Osteocyte (in vitro differentiated cells): ENCODE data around the gene DYNC2H1. TPM values are rescaled to one million over a fixed set of nuclear protein-coding genes. Genes with fewer than 3 reads are reported as not detected.
A peak's percentile ranks its signal among the peaks of the same experiment; 100 is the strongest.

ENCODE experiments used
- DNase-seq: peaks from one replicate; pipeline ENCODE4 v3.0.0; 2021; ENCODE audit warnings: mixed read lengths; ENCODE audit not compliant: unreplicated experiment; ENCODE audit errors: extremely low spot score
- H3K27ac Mint-ChIP-seq: one replicate; pipeline ENCODE4 v1.8.0; 2021; ENCODE audit warnings: mild to moderate bottlenecking, mixed read lengths; ENCODE audit not compliant: unreplicated experiment
- H3K27me3 Mint-ChIP-seq: one replicate; pipeline ENCODE4 v1.8.0; 2021; ENCODE audit warnings: mixed read lengths; ENCODE audit not compliant: unreplicated experiment
- H3K36me3 Mint-ChIP-seq: one replicate; pipeline ENCODE4 v1.8.0; 2021; ENCODE audit warnings: mixed read lengths; ENCODE audit not compliant: unreplicated experiment
- H3K4me1 Mint-ChIP-seq: one replicate; pipeline ENCODE4 v1.8.0; 2021; ENCODE audit warnings: mixed read lengths; ENCODE audit not compliant: unreplicated experiment
- H3K4me3 Mint-ChIP-seq: one replicate; pipeline ENCODE4 v1.8.0; 2021; ENCODE audit warnings: mild to moderate bottlenecking, moderate library complexity, mixed read lengths; ENCODE audit not compliant: unreplicated experiment
- H3K9me3 Mint-ChIP-seq: one replicate; pipeline ENCODE4 v1.8.0; 2021; ENCODE audit warnings: mixed read lengths; ENCODE audit not compliant: unreplicated experiment
- total RNA-seq: library from RNA; stranded (reverse); gene quantifications from 2 replicates; pipeline ENCODE4 v1.2.1, GENCODE V29; 2021
- TF ChIP-seq, protein P1 (sequence below): fragments of 200-600 bp; sonication (generic); IDR thresholded peaks from 2 replicates; pipeline ENCODE4 v1.5.0; 2021; ENCODE audit warnings: antibody characterized with exemption, mild to moderate bottlenecking, moderate library complexity

DYNC2H1 gene
- total RNA-seq, 1 donor from 2014 or later, result 23.4 TPM

DNA sequence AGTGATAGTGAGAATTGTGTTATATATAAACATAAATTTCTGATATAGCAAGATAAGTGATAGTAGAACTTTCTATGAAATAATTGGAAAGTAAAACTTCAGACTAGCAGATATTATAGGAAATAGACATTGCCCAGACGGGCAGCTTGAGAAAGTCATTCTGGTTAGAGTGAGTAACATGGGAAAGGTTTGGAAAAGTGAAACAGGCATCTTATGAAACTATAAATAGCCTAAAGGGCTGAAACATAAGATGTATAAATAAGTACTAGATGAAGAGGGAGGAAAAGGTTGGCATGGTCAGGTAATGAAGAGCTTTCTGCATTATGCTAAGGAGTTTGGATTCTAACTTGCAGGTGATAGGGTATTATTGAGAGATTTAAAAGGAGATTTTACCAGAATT lies 101.3 kb downstream of the DYNC2H1 start:
- no peaks in the 10 kb centered on the region for H3K27me3 Mint-ChIP-seq
- peaks cover 6% of the 10 kb centered on the region for H3K36me3 Mint-ChIP-seq
- H3K4me1 Mint-ChIP-seq, result peaks cover 4% of the 10 kb centered on the region
- TF ChIP-seq, protein P1, sequence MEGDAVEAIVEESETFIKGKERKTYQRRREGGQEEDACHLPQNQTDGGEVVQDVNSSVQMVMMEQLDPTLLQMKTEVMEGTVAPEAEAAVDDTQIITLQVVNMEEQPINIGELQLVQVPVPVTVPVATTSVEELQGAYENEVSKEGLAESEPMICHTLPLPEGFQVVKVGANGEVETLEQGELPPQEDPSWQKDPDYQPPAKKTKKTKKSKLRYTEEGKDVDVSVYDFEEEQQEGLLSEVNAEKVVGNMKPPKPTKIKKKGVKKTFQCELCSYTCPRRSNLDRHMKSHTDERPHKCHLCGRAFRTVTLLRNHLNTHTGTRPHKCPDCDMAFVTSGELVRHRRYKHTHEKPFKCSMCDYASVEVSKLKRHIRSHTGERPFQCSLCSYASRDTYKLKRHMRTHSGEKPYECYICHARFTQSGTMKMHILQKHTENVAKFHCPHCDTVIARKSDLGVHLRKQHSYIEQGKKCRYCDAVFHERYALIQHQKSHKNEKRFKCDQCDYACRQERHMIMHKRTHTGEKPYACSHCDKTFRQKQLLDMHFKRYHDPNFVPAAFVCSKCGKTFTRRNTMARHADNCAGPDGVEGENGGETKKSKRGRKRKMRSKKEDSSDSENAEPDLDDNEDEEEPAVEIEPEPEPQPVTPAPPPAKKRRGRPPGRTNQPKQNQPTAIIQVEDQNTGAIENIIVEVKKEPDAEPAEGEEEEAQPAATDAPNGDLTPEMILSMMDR, result no peak
- H3K4me3 Mint-ChIP-seq, result no peak overlapping the region
- peaks cover 7% of the 10 kb centered on the region for H3K9me3 Mint-ChIP-seq
- DNase-seq, result no peak
- H3K27ac Mint-ChIP-seq, result no peak overlapping the region

DNA sequence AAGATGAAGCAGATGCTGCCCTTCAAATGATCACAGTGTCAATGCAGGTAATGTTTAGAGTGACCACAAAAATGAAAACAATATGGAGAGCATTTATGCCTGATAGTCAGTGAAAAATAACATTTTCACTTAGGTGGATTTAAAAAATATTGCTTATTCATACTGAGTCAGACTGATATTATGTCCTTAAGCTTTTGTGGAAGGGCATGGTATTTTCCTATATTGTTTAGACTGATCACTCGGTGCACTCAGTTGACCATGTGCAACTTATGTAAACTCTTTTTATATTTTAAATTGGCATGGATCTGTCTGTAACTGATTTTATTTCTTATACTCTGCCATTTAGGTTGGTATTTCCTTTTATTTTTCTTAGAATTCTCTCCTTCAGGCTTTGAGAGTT lies 106.6 kb downstream of the DYNC2H1 start:
- peak overlapping the region; percentile 46 for H3K27ac Mint-ChIP-seq
- H3K27me3 Mint-ChIP-seq, result no peaks in the 10 kb centered on the region
- TF ChIP-seq, protein P1, result no peak
- H3K9me3 Mint-ChIP-seq, result peaks cover 7% of the 10 kb centered on the region
- peaks cover 10% of the 10 kb centered on the region for H3K36me3 Mint-ChIP-seq
- no peak overlapping the region for H3K4me3 Mint-ChIP-seq
- DNase-seq, result no peak
- H3K4me1 Mint-ChIP-seq, result peaks cover 15% of the 10 kb centered on the region

DNA sequence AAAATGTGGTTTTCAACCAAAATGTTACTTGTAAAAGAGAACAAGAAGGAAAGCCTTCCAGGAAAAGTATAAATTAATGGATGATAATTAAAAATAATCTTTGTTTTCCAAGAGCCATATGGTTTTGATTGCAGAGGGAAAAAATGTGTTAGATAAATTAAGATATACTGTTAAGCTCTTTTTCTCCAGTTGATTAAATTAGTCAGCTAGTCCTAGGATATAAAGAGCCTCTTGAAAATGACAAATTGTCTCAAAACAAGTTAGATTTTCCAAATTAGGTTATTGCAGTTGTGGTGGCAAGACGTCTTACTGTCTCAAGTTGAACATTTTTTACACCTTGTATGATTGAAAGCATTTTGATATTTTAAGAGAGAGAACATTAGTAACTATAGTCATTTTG lies 110.9 kb downstream of the DYNC2H1 start:
- Mint-ChIP-seq H3K9me3 (peaks cover 9% of the 10 kb centered on the region), H3K4me1 (peaks cover 15% of the 10 kb centered on the region), H3K27me3 (no peaks in the 10 kb centered on the region), H3K4me3 (no peak overlapping the region), H3K27ac (no peak overlapping the region), H3K36me3 (peaks cover 26% of the 10 kb centered on the region)
- TF ChIP-seq, protein P1, result no peak
- DNase-seq, result no peak

DNA sequence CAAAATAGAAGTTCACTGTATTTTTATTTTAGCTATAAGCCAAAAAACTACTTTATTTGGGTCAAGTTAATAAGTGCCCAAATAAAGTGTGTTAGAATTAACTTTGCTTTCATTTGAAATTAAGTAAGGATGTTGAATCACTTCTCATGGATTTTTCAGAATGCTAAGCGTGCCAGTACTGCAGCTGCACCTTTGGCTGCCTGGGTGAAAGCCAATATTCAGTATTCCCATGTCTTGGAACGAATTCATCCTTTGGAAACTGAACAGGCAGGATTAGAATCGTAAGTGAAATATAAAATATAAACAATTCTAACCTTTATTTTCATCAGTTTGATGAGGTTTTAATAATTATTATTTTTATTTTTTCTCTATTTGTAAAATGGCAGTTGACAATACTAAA lies 113.6 kb downstream of the DYNC2H1 start:
- no peak for DNase-seq
- TF ChIP-seq, protein P1, result no peak
- H3K4me3 Mint-ChIP-seq, result no peak overlapping the region
- H3K4me1 Mint-ChIP-seq, result no peaks in the 10 kb centered on the region
- H3K27me3 Mint-ChIP-seq, result no peaks in the 10 kb centered on the region
- no peak overlapping the region for H3K27ac Mint-ChIP-seq
- H3K36me3 Mint-ChIP-seq, result peaks cover 39% of the 10 kb centered on the region
- H3K9me3 Mint-ChIP-seq, result peaks cover 16% of the 10 kb centered on the region

DNA sequence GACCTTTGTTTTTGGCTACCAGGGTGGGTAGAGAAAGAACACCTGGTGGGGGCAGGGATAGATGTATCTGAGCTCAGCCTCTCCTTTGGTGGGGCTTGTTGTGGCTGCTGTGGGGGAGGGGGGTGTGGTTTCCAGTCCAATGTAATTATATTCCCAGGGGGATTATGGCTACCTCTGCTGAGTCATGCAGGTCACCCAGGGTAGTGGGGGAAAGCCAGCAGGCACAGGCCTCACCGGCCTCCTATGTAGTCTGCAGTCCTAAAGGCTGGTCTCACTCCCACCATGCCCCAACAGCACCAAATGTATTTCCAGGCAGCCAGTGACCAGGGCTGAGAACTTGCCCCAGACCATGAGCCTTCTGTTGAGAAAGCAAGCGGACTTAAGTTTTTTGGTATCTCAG lies 119.6 kb downstream of the DYNC2H1 start:
- Mint-ChIP-seq H3K9me3 (peaks cover 16% of the 10 kb centered on the region), H3K36me3 (peaks cover 39% of the 10 kb centered on the region)

More for the DNA sequence above, 119.6 kb downstream of the DYNC2H1 start:
- Mint-ChIP-seq H3K4me1 (peaks cover 4% of the 10 kb centered on the region), H3K4me3 (no peak overlapping the region), H3K27ac (no peak overlapping the region), H3K27me3 (no peaks in the 10 kb centered on the region)
- DNase-seq, result no peak
- TF ChIP-seq, protein P1, result no peak
